Heart right ventricle (tissue), 16 donors: ENCODE data around the gene RTP4. TPM values are rescaled to one million over a fixed set of nuclear protein-coding genes. Genes with fewer than 3 reads are reported as not detected.

Source experiments
- ATAC-seq, 8 donors: fragments of 200-7000 bp; cut with Tn5 transposase; one replicate each; pipeline ENCODE4 v1.9.1; 2020; ENCODE audit warnings: mild to moderate bottlenecking in 8 of 8, moderate library complexity in 8 of 8, moderate number of reproducible peaks in 1 of 8
- DNase-seq, 2 donors: peaks; one replicate each; pipeline ENCODE4 v3.0.0-alpha.2; 2020
- H3K27ac ChIP-seq, 10 donors: fragments of 200-600 bp; sonication (generic) in 2 of 10; one replicate each; pipeline versions ENCODE4 v1.5.0 to v1.8.0; 2020 to 2022; ENCODE audit warnings: mild to moderate bottlenecking in 3 of 10
- H3K27me3 ChIP-seq, 7 donors: fragments of 200-600 bp; one replicate each; pipeline ENCODE4 v1.8.0; 2021 to 2022; ENCODE audit warnings: mild to moderate bottlenecking in 2 of 7
- H3K36me3 ChIP-seq, 9 donors: fragments of 200-600 bp; sonication (generic) in 1 of 9; one replicate each; pipeline versions ENCODE4 v1.5.0 to v1.8.0; 2020 to 2022; ENCODE audit warnings: mild to moderate bottlenecking in 2 of 9
- H3K4me1 ChIP-seq, 9 donors: fragments of 200-600 bp; sonication (generic) in 1 of 9; one replicate each; pipeline versions ENCODE4 v1.5.0 to v1.8.0; 2020 to 2022; ENCODE audit warnings: mild to moderate bottlenecking in 4 of 9
- H3K4me3 ChIP-seq, 10 donors: fragments of 200-600 bp; sonication (generic) in 2 of 10; one replicate each; pipeline versions ENCODE4 v1.5.0 to v1.8.0; 2020 to 2022; ENCODE audit warnings: mild to moderate bottlenecking in 7 of 10, moderate library complexity in 2 of 10
- H3K9me3 ChIP-seq, 11 donors: fragments of 200-600 bp in 10 of 11; sonication (generic) in 2 of 11; one replicate each; pipeline versions ENCODE4 v1.5.0 to v1.8.0; 2013 to 2022; ENCODE audit warnings: mild to moderate bottlenecking in 2 of 11, control low read depth in 1 of 11, moderate library complexity in 1 of 11
- WGBS, 2 donors: extraction: QIAGEN DNeasy Blood & Tissue Kit; methylation state at CpG; one replicate each; pipeline ENCODE4 v1.1.7; 2013; ENCODE audit warnings: inconsistent platforms in 1 of 2; 5-methylcytosine and 5-hydroxymethylcytosine counted together
- intact Hi-C, 10 donors: fragments of 100-400 bp; cut with DNase I; formaldehyde crosslinking; loops; one replicate each; pipeline versions ENCODE4 v1.11.1 to v1.14.2; 2022
- long read RNA-seq, 3 donors: library from polyadenylated mRNA; unstranded; transcript quantifications; one replicate each; pipeline ENCODE4 v2.0.0, GENCODE V29; 2020 to 2021
- polyA plus RNA-seq, 2 donors: library from polyadenylated mRNA; stranded (reverse); fragments of 200-250 nt; gene quantifications; one replicate each; pipeline ENCODE4 v1.2.3, GENCODE V29; 2013
- total RNA-seq, 10 donors: library from RNA; stranded (reverse); fragmentation: NEBNext Ultra II Directional in 3 of 10; extraction: Animal tissue kit (Norgen Biotek cat#: 25700) in 3 of 10; gene quantifications; one replicate each; pipeline versions ENCODE4 v1.2.1 to v1.2.4, GENCODE V29; 2021 to 2023
- TF ChIP-seq, protein P1 (sequence below), 9 donors: fragments of 200-600 bp; sonication (generic) in 2 of 9; IDR thresholded peaks; one replicate each; pipeline versions ENCODE4 v1.5.0 to v1.8.0; 2021 to 2022; ENCODE audit warnings: antibody characterized with exemption in 9 of 9, mild to moderate bottlenecking in 5 of 9, moderate library complexity in 1 of 9
- donor health status: Arrhythmogenic right ventricular cardiomyopathy.
- donor health status: ischemic (EF 13 %, LVEDD 7.1; RV severe dilation, severe dysfunction).
- donor health status: healthy with polysubstance abuse.
- donor health status: DM: no; HTN: yes; CAD: no.
- donor health status: DM: no; HTN: no; CAD: no.
- donor health status: ischemic (EF 25% LVEDD 6.9; RV normal size, moderate dysfunction).
- donor health status: ischemic (EF 25% LVEDD 5.7; RV mildly dilated, moderate dysfunction).
- donor health status: healthy.
- donor health status: DM: yes; HTN: yes; CAD: no.
- donor health status: Ischemic cardiomyopathy.
- donor health status: ischemic (EF 35%, LVEDD 5.7; RV mildly dilated, moderate dysfunction).
- donor health status: nonischemic (EF 11% LVEDD 7.7; RV severe dilation, severe dysfunction).
- donor health status: DM: yes; HTN: yes; CAD: no.
- donor health status: PGD.
- donor health status: ischemic (EF 29% LVEDD 5.4; RV normal size, mild dysfunction).
- donor health status: nonischemic (EF 23%, LVEDD 6.1; RV moderate dilation, normal function).

RTP4 gene, protein sequence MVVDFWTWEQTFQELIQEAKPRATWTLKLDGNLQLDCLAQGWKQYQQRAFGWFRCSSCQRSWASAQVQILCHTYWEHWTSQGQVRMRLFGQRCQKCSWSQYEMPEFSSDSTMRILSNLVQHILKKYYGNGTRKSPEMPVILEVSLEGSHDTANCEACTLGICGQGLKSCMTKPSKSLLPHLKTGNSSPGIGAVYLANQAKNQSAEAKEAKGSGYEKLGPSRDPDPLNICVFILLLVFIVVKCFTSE
- total RNA-seq, result 1 to 10 TPM in 7 of 10 donors, under 1 TPM in 3; 0.74 to 4.7 (median 1.6) TPM
- 1 to 10 TPM; 1.2 to 1.7 TPM for polyA plus RNA-seq
- long read RNA-seq, donor 1, result 0 reads
- long read RNA-seq, donor 2, result 0 reads
- long read RNA-seq, donor 3, result 0 reads

DNA sequence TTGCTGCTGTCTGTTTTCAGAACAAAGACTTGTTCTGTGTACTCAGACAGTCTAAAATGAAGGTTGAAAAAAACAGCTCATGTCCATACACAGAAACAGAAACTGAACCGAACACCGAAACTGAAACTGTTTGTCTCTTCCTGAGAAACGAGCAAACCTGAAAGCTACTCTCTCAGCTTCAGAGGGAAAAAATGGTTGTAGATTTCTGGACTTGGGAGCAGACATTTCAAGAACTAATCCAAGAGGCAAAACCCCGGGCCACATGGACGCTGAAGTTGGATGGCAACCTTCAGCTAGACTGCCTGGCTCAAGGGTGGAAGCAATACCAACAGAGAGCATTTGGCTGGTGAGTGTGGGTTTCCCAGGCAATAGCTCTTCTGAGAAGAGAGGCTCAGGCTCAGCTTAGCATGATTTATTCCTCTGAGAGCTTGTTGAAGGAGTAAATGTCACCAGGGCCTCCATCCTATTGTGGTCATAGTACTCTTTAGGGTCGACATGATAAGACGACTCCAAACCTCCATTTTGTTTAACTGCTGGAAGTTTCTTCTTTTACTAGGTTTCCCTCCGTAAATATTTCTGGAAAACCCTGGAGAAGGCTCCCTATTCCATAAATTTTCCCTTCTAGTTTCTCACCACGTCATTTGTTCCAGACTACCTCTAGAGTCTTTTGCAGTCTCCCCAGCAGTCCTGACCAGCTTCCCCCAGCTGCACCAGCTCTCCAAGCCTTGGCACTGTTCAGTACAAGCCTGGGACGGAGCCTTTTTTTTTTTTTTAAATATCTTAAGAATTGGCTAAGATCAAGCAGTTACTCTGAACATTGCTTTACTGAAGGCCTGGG is at the start of gene RTP4:
Gene RTP4, plus strand, starts transcription at position 135 of the 838 bp plus-strand sequence. Its CDS starts 57 bp downstream, at position 192.
- TF ChIP-seq, protein P1, sequence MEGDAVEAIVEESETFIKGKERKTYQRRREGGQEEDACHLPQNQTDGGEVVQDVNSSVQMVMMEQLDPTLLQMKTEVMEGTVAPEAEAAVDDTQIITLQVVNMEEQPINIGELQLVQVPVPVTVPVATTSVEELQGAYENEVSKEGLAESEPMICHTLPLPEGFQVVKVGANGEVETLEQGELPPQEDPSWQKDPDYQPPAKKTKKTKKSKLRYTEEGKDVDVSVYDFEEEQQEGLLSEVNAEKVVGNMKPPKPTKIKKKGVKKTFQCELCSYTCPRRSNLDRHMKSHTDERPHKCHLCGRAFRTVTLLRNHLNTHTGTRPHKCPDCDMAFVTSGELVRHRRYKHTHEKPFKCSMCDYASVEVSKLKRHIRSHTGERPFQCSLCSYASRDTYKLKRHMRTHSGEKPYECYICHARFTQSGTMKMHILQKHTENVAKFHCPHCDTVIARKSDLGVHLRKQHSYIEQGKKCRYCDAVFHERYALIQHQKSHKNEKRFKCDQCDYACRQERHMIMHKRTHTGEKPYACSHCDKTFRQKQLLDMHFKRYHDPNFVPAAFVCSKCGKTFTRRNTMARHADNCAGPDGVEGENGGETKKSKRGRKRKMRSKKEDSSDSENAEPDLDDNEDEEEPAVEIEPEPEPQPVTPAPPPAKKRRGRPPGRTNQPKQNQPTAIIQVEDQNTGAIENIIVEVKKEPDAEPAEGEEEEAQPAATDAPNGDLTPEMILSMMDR (IDR thresholded peaks at IDR 0.05), result no peak
- Histone ChIP-seq H3K9me3 (no peaks in the 10 kb centered on the region), H3K4me1 (peaks cover 0 to 23% (median 13%) of the 10 kb centered on the region in 9 donors), H3K27ac (peak within 1 kb of the TSS; percentile 73 to 96 (median 89)), H3K27me3 (no peaks in the 10 kb centered on the region), H3K36me3 (peaks cover 0 to 25% (median 6%) of the 10 kb centered on the region in 9 donors), H3K4me3 (peak within 1 kb of the TSS; percentile 33 to 67 (median 55))
- ATAC-seq (peak in 7 of 8 donors; percentile 70 to 90 (median 87)), DNase-seq (peak in 1 of 2 donors; percentile 50)
- 30 to 45% methylated on average over 10 of the region's 10 CpGs for WGBS, 2 donors
- intact Hi-C loops, result loop anchor here in 1 of 10 donors (10.0 kb wide), 1 partner anchor 1016 kb away; no protein-coding TSS in a partner anchor

DNA sequence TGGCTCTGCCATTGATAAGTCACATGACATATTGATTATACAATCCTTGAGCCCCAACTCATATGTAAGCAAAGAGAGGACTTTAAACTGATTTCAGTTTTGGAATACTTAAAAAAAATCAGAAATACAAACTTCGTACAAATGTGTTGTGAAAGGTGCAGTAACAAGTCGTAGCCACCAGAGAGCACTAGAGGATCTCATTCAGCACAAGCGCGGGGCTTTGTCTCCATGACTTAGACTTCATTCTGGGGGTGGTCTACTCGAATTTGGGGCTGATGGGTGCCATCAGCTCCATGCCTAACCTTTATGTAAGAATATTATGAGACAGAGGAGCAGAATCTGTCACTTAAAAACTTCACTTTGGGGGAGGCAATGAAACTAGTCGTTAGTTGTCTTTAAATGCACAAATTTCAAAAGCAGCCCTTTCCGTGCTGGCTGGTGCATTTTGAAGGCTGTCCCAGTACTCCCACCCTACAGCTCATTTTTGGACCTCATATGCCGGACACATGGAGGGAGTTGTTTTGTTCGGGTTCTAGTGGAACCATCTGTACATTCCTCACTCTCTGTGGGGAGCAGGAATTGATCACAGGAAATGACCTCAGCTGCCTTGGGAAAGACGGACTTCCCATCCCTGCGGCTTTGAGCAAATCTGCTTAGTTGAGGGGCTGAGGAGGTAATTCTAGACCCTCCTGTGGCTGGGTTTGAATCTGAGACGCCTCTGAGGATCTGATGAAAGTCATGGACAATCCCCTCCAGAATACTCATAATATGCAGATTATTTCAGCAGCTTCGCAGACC is 49.2 kb upstream of the RTP4 start:
- Histone ChIP-seq H3K36me3 (no peaks in the 10 kb centered on the region), H3K9me3 (no peaks in the 10 kb centered on the region), H3K4me3 (peak overlapping the region in 8 of 10 donors; percentile 25 to 51 (median 38)), H3K27me3 (peaks cover 0 to 21% (median 6%) of the 10 kb centered on the region in 7 donors), H3K27ac (peak overlapping the region in 7 of 10 donors; percentile 11 to 58 (median 29)), H3K4me1 (peaks cover 0 to 15% (median 11%) of the 10 kb centered on the region in 9 donors)
- TF ChIP-seq, protein P1 (IDR thresholded peaks at IDR 0.05), result peak; percentile 71 to 96 (median 91)
- intact Hi-C loops, result loop anchor here (1.0 to 10.0 kb wide), 13 partner anchors 94 to 396 kb away; no protein-coding TSS in a partner anchor
- DNase-seq, result peak in 1 of 2 donors; percentile 43
- ATAC-seq, result peak in 7 of 8 donors; percentile 54 to 80 (median 70)
- 11 to 18% methylated on average over 13 of the region's 13 CpGs for WGBS, 2 donors

DNA sequence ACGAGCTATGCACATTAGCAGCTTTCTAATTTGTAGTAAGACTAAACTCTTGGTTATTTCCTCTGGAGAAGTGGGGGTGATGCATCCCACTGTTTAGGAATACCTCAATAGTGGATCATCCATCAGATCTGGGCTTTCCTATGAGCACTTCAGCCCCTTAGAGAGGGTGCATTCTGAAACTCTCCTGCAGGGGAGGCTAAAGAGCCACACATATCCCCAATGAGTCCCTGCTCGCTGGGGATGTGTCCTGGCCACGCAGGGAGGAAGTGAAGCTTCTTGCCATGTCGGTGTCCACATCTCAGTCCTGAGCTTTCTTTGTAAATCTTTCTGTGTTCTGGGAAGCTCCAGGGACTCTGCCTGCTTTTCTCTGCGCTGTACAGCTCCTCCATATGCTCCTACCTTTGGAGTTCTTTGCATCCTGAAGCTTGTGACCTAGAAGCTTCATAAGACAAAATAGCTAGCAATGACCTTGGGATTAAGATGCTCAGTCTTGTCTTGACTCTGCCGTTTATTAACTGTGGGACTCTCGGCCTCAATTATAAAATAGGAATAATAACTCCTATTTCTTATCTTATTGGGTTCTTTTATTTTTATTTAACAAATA is 48.4 kb upstream of the RTP4 start:
- ATAC-seq (peak; percentile 84 to 96 (median 92)), DNase-seq (peak; percentile 48 to 75)
- peak overlapping the region in 3 of 10 donors; percentile 25 to 51 (median 42) for H3K4me3 ChIP-seq
- H3K27me3 ChIP-seq, result peaks cover 0 to 13% (median 0%) of the 10 kb centered on the region in 7 donors
- TF ChIP-seq, protein P1 (IDR thresholded peaks at IDR 0.05), result peak; percentile 71 to 97 (median 89)
- 26 to 30% methylated on average over 7 of the region's 7 CpGs for whole genome bisulfite sequencing, 2 donors
- no peaks in the 10 kb centered on the region for H3K9me3 ChIP-seq
- intact Hi-C loops, result loop anchor here (1.0 to 10.0 kb wide), 15 partner anchors 95 to 1685 kb away; no protein-coding TSS in a partner anchor
- peaks cover 0 to 15% (median 11%) of the 10 kb centered on the region in 9 donors for H3K4me1 ChIP-seq
- no peaks in the 10 kb centered on the region for H3K36me3 ChIP-seq
- peak overlapping the region in 5 of 10 donors; percentile 11 to 54 (median 23) for H3K27ac ChIP-seq
